DOHH2 (cell line): ENCODE results near the gene CTIF.

Source experiments
- H3F3A ChIP-seq: fragments of 200-600 bp; sonication (generic), shearing (Covaris generic); 2 replicates; pipeline ENCODE4 v1.6.0; 2016; ENCODE audit warnings: antibody characterized with exemption, mild to moderate bottlenecking; ENCODE audit not compliant: control insufficient read depth, insufficient read depth
- H3K27ac ChIP-seq: fragments of 200-600 bp; sonication (generic); 2 replicates; pipeline ENCODE4 v1.5.1; 2014; ENCODE audit warnings: low read depth, mild to moderate bottlenecking, low read length, moderate library complexity
- H3K27me3 ChIP-seq: fragments of 200-600 bp; sonication (generic); 2 replicates; pipeline ENCODE4 v1.6.1; 2014; ENCODE audit warnings: mild to moderate bottlenecking, low read length, mixed read lengths; ENCODE audit not compliant: control insufficient read depth
- H3K36me3 ChIP-seq: fragments of 200-600 bp; sonication (generic); 2 replicates; pipeline ENCODE4 v1.6.1; 2014; ENCODE audit warnings: mild to moderate bottlenecking, low read length, moderate library complexity, mixed read lengths; ENCODE audit not compliant: control insufficient read depth
- H3K4me1 ChIP-seq: fragments of 200-600 bp; sonication (generic); 2 replicates; pipeline ENCODE4 v1.6.1; 2014; ENCODE audit warnings: mild to moderate bottlenecking, low read length, mixed read lengths; ENCODE audit not compliant: control insufficient read depth
- H3K4me2 ChIP-seq: fragments of 200-600 bp; sonication (generic); 2 replicates; pipeline ENCODE4 v1.6.0; 2014; ENCODE audit warnings: mild to moderate bottlenecking, low read length, moderate library complexity
- H3K4me3 ChIP-seq: fragments of 200-600 bp; sonication (generic); 2 replicates; pipeline ENCODE4 v1.5.1; 2014; ENCODE audit warnings: mild to moderate bottlenecking, low read length, mixed read lengths
- H3K79me2 ChIP-seq: fragments of 200-600 bp; sonication (generic); 2 replicates; pipeline ENCODE4 v1.6.1; 2014; ENCODE audit warnings: mild to moderate bottlenecking, low read length, mixed read lengths; ENCODE audit not compliant: control insufficient read depth
- H3K9me2 ChIP-seq: fragments of 200-600 bp; sonication (generic); replicated peaks from 2 replicates; pipeline ENCODE4 v1.6.1; 2014; ENCODE audit warnings: mild to moderate bottlenecking, low read length, mixed read lengths; ENCODE audit not compliant: control insufficient read depth
- H3K9me3 ChIP-seq: fragments of 200-600 bp; sonication (generic); 2 replicates; pipeline ENCODE4 v1.6.1; 2014; ENCODE audit warnings: antibody characterized with exemption, low read length, mixed read lengths; ENCODE audit not compliant: control insufficient read depth, insufficient read depth
- H4K20me1 ChIP-seq: fragments of 200-600 bp; sonication (generic); 2 replicates; pipeline ENCODE4 v1.6.0; 2014; ENCODE audit warnings: low read depth, mild to moderate bottlenecking, antibody characterized with exemption, low read length, moderate library complexity; ENCODE audit not compliant: control insufficient read depth, insufficient read depth
- EZH2phosphoT487 ChIP-seq: fragments of 200-600 bp; sonication (generic); IDR thresholded peaks from 2 replicates; pipeline ENCODE4 v1.6.1; 2017; ENCODE audit warnings: borderline replicate concordance, mild to moderate bottlenecking, antibody characterized with exemption, low read length, moderate library complexity, mixed read lengths
- TF ChIP-seq, protein P1 (sequence below): fragments of 200-600 bp; sonication (generic); IDR thresholded peaks from one replicate; pipeline ENCODE4 v1.5.1; 2014; ENCODE audit warnings: antibody characterized with exemption, mild to moderate bottlenecking, low read depth, low read length; ENCODE audit not compliant: poor library complexity, severe bottlenecking

The CTIF gene

DNA sequence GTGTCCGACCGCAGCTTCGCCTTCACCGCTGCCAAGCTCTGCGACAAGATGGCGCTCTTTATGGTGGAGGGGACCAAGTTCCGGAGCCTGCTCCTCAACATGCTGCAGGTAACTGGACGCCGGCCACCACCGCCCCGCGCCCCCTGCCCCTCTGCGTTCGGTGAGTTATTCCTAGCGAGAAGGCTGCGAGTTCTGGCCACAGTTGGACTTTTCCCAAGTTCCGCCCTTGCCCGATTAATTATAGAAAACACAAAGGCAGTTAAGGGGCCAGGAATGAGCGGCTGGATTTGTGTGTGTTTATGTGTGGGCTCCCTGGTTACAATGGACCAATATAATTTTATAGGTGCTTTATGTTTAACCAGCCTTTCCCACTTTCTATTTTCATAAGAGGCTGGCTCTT, 222.8 kb downstream of the CTIF start:
- Histone ChIP-seq H3K27me3 (no peaks in the 10 kb centered on the region), H3F3A (no peaks in the 10 kb centered on the region), H3K9me2 (no peaks in the 10 kb centered on the region), H3K27ac (no peak overlapping the region), H3K4me1 (no peaks in the 10 kb centered on the region), H3K79me2 (no peaks in the 10 kb centered on the region), H4K20me1 (no peaks in the 10 kb centered on the region), H3K4me2 (no peak overlapping the region), H3K9me3 (no peaks in the 10 kb centered on the region), H3K4me3 (no peak overlapping the region), H3K36me3 (no peaks in the 10 kb centered on the region)
- TF ChIP-seq, protein P1, sequence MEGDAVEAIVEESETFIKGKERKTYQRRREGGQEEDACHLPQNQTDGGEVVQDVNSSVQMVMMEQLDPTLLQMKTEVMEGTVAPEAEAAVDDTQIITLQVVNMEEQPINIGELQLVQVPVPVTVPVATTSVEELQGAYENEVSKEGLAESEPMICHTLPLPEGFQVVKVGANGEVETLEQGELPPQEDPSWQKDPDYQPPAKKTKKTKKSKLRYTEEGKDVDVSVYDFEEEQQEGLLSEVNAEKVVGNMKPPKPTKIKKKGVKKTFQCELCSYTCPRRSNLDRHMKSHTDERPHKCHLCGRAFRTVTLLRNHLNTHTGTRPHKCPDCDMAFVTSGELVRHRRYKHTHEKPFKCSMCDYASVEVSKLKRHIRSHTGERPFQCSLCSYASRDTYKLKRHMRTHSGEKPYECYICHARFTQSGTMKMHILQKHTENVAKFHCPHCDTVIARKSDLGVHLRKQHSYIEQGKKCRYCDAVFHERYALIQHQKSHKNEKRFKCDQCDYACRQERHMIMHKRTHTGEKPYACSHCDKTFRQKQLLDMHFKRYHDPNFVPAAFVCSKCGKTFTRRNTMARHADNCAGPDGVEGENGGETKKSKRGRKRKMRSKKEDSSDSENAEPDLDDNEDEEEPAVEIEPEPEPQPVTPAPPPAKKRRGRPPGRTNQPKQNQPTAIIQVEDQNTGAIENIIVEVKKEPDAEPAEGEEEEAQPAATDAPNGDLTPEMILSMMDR: no peak
- TF ChIP-seq EZH2phosphoT487: no peak

DNA sequence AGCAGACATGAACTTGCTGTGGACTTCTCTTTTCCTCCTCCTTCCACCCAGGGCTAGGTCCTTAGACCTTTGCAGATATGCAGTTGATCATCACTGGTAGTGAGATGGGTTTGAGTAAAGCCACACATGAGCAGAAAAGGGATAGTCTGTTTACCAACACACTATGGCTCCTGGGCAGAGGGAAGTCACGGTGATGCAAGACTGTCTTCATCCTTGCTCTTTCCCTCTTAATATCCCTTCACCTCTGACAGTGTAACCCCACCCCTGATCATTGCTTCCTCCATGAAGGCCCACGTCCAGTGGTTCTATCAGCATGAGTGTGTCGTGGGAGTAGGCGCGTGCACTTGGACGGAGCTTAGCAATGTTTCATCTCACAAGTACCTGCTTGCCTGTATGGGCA, 223.2 kb downstream of the CTIF start:
- Histone ChIP-seq H3K9me2 (no peaks in the 10 kb centered on the region), H3K27ac (no peak overlapping the region), H3K36me3 (no peaks in the 10 kb centered on the region), H3K4me1 (no peaks in the 10 kb centered on the region), H4K20me1 (no peaks in the 10 kb centered on the region), H3K27me3 (no peaks in the 10 kb centered on the region), H3K79me2 (no peaks in the 10 kb centered on the region), H3K4me3 (no peak overlapping the region), H3K4me2 (no peak overlapping the region), H3K9me3 (no peaks in the 10 kb centered on the region), H3F3A (no peaks in the 10 kb centered on the region)
- TF ChIP-seq, protein P1: no peak

DNA sequence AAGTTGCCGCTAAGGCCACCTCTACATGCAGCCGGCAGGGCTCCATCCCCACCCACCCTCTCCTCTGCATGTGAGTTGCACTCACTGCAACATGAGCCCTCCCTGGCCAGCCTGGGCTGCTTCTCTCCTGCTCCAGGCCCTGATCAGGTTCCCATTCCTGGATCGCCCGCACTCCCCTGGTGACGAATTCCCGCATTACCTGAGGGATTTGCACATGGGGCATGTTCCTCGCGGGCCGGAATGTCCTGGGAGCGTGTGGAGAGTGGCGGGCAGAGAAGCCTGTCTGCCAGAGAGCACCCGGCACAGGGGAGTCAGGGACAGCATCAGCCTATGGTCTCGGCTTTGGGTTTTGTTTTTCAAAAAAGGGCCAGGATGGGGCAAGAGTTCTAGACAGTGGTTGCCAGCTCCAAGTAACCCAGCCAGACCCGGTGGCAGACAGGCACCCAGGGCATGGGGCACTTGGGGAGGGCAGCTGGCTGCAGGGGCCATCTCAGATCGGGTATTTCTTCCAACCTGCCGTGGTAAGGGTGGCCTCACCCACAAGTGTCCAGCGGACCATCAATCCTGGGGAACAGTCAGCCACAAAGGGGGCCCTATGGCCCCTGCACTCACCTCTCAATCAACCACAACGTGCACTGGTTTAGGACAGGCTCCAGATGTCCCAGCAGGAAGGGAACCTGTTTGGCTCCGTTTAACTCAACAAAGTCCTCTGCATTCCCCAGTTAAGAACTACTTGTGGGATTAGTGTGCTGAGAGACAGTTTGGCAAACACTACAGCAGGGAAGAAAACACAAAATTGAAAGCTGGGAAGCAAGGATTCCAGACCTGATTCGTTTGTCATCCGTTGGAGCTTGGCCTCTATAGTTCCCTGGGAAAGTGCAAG, 224.2 kb downstream of the CTIF start:
- no peak overlapping the region for H3K4me3 ChIP-seq
- no peaks in the 10 kb centered on the region for H3K9me3 ChIP-seq
- no peaks in the 10 kb centered on the region for H3K9me2 ChIP-seq
- no peaks in the 10 kb centered on the region for H3K36me3 ChIP-seq
- H3K27me3 ChIP-seq: peaks cover 2% of the 10 kb centered on the region; the same call in 1 of the 2 replicates
- no peak overlapping the region for H3K27ac ChIP-seq
- H3K4me1 ChIP-seq: no peaks in the 10 kb centered on the region
- no peaks in the 10 kb centered on the region for H3K79me2 ChIP-seq
- H4K20me1 ChIP-seq: no peaks in the 10 kb centered on the region
- no peak overlapping the region for H3K4me2 ChIP-seq
- TF ChIP-seq, protein P1: no peak
- no peak for TF ChIP-seq EZH2phosphoT487
- H3F3A ChIP-seq: no peaks in the 10 kb centered on the region
